NOMO-1 (cell line): ENCODE measurements around the gene RNF144B.
"Not testable (repeated sequence)": the region's sequence is repeated elsewhere in the genome, so short reads cannot be mapped to it uniquely, and the experiment has no call there.

Experiments
- DNase-seq, 2 experiments: peaks; one replicate each; lab custom pipeline; 2025; ENCODE audit not compliant: unreplicated experiment in 2 of 2; lab: John Stamatoyannopoulos, UW

Gene RNF144B

DNA sequence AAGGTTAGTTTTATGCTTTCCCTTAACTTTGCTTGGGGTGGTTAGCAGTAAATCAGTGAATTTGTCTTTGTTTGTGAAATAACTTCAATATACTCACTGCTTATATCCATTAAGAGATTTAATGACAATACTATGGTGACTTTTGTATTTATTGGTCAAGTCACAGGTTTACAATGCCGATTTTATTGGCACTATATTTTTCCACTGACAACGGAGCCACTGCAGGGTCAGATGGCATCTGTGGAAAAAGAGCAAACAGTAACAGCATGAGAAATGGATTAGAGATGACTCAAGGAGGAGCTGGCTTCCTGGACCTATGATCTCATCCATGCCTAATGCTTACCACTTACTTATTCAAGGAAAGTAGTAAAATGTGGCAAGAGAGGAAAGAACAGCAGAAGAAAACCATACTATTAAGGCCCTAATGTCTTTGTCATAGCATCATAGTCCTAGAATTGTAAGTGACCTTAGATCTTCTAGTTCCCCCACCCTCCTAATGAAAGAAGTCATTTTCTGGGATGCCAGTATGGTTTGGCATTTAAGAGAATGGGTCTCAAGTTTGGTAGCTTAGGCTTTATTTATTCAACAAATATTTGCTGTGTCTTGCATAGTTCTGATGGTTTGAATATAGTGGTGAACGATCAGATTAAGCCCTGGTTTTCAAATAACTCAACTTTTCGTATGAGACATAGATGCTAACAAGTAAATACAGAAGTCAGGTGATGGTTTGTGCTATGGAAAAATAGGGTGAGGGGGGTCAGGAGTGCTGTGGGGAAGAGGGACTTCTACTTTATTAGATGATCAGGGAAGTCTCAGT, 18.5 kb downstream of the RNF144B start:
- no peak for DNase-seq

DNA sequence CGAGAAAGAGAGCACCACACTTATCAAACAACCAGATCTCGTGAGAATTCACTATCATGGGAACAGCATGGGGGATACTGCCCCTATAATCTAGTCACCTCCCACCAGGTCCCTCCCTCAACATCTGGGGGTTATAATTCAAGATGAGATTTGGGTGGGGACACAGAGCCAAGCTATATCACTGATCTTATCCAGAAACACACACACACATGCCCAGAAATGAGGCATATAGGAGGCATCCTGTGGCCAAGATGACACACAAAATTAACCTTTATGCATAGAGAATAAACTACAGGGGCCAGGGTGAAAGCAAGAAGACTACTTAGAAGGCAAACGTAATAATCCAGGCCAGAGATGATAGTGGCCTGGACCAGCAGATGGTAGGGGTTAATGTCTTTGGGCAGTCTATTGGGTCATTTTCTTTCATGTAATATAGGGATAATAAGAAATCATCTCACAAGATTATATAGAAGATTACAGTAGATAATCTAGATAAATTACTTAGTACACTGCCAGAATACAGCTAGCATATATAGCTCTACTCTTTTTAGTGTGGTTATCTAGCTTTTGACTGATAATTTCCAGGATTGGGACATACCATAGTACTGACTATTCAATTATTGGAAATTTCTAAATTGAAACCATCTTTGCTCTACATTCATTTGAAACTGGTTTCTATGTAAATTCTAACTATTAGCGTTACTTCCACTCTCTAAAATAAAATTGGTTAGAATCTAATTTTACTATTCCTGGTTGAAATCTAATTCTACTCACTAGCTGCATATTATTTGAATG, 20.0 kb downstream of the RNF144B start:
- no peak for DNase-seq

DNA sequence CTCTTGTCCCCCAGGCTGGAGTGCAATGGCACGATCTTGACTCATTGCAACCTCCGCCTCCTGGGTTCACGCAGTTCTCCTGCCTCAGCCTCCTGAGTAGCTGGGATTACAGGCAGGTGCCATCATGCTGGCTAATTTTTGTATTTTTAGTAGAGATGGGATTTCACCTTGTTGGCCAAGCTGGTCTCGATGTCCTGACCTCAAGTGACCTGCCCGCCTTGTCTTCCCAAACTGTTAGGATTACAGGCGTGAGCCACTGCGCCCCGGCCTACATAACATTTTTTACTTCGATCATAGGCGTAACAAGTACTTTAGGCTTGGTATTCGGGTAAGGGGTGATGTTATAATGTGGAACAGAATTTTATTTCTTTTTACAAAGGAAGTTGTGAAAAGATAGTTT, 22.5 kb downstream of the RNF144B start:
- DNase-seq = not testable (repeated sequence)

DNA sequence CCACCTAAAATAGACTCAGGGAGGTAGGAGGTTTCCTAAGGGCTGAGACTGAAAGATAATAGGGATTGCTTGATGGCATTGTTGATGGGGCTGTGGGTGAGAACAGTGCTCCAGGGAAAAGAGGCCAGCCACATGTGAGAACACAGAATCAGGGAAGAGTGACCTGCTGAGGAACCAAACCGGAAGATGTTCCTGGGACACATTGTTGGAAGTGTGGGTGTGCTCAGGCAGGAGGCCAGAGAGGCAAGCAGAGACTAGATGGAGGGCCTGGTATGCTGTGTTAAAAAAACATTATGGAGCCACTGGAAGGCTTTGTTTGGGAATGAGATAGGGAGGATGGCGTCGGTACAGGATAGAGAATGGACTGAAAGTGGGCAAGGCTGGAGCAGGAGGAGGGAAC, 23.3 kb downstream of the RNF144B start:
- DNase-seq = no peak

DNA sequence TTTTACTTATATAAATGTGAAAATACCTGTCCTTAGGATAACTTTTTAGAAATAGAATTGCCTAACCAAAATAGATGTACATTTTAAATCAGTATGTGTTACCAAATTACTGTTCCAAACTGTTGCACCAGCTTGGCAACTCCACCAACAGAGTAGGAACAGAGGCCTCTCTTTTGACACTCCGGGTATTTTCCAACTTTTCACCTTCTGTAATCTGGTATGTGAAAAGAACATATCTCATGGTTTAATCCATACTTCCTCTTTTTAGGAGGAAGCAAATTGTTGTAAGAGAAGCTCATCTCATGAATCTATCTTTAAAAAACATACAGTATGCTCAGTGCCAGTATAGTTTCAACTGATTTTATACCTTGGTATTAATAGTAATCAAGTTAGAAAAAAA, 24.9 kb downstream of the RNF144B start:
- DNase-seq = peak; percentile 24 to 76

DNA sequence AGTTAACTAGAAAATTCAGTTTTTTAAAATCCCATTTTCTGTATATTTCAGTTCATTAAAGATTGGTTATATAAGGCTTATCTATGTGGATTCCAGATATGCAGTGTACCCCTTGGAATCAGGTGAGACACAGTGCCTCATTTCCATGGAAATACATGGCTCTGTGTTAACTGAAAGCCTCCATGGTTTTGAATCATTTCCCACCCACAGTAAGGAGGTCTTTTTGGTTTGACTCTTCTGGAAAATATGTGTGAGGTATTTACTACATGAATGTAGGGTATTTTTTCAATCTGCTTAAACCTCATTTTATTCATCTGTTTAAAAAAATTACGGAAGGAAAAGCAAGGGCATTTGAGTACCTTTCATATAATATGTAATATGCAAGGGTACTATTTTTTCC, 25.5 kb downstream of the RNF144B start:
- no peak for DNase-seq

DNA sequence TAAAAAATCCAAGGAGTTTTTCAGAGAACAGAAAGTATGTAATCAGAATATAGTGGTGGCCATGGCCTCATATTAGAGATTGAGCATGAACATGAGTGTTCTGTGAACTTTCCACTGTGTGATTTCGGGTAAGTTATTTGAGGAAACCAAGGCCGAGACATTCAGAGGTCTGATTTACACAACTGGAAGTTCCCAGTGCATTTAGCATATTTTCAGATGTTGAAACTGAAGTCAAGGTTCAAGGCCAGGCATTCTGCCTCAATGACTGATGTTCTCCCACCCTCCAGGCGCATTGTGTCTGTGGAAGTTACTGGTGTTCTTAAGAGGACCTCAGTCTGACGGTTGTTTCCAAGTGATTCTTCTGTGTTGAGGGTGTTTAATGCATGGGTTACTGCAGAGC, 26.2 kb downstream of the RNF144B start:
- no peak for DNase-seq

DNA sequence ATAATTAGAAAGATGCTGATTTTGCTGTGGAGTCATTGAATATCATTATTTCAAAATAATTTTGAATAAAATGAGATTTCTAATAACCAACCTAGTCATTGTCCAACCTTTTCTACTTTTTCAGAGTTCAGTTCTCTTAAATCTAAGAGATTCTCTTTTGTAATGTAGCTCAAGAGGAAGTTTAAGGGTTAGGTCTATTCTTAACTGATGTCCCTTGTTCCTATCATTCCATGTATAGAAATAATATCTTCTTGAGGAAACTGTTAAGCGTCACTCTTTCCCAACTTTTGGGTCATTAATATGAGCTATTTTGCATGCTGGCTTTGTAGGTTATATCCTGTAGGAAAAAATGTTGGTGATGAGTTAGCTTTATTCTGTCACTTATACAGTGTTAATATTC, 27.0 kb downstream of the RNF144B start:
- DNase-seq = no peak

DNA sequence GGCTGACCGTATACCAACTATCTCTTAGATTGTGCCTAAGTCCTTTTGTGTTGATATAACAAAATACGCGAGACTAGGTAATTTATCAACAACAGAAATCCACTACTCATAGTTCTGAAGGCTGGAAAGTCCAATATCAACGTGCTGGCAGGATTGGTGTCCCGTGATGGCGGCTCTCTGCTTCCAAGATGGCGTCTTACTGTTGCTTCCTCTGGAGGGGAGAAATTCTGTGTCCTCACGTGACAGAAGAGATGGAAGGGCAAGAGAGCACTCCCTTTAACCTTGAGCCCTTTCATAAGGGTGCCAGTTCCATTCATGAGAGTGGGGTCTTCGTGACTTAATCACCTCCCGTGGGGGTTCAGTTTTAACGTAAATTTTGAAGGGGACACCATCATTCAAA, 28.1 kb downstream of the RNF144B start:
- DNase-seq = no peak

DNA sequence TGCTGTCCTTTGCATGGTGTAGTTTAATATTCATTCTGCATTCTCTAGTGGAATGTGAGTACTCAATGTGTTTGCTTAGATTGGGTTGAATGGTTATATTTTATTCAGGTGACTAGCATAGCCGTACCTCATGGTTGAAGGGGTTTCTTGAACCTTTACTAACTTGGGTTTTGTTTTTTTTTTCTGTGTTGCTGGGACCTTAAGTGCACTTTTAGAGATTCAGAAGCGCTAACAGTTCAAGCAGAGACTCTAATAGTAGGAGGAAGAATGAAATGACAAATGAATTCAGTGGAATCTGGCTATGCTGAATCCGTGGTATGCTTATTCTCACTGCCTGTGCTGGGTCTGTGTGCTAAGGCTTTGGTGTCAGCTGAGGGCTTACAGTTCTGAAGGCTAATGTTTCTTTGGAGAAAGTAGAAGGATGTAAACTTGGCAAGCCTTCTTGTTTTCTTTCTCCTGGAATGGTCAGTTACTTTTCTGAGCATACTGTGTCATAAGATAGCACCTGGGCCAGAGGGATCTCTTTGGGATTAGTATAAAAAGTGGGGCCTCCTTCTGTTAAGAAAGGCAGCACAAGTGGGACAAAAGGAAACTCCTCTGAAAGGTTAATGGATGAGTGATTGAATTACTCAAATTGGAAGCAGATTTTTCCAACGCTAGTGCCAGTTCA, 28.7 kb downstream of the RNF144B start:
- no peak for DNase-seq

DNA sequence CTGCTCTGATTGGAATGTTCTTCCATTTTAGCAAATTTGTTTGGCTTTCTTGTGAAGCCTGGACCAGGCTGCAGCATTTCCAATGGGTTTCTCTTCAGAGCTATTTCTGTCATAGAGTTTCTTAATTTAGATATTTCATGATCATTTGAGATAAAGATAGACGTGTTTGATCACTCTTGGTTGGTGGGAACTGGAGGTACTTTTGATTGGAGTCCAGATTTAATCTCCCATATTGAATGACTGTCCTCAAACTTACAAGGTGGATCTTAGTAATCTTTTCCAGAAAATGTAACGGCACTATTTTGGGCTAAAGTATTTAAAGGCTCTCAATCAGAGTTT, 29.2 kb downstream of the RNF144B start:
- DNase-seq = no peak

DNA sequence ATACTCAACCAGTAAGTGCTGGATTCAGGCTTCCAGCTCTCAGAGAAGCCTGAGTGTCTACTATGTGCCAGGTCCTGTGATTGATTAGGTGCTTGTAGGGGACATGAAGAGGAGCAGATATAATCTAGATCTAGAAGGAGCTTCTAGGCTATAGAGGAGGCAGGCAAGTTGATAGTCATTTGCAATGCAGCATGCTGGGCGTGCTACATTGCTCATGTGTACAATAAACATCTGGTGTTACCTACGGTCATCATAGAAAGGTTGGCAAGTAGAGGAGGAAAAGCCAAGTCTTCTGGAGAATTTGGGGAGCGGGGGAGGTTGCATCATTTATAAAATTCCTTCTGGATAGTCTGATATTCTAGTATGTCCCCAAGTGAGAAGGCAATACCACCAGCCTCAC, 33.2 kb downstream of the RNF144B start:
- DNase-seq = no peak

DNA sequence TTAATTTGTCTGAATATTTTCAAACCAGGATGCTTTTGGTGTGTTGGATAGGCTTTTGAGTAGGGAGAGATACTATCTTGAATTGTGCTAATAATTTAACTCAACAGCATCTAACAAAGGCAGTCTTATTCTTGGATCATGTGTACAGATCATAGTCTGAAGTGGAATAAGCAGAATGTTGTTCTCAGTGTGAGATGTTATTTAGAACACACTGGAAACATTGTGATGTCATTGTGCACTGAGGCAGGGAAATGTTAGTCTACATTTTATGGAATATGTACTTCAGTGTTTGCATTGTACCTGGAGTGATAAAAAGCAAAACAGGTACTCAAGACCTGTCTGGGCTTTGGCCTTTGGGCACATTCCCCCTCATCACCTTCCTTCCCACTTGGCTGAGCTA, 35.0 kb downstream of the RNF144B start:
- no peak for DNase-seq

DNA sequence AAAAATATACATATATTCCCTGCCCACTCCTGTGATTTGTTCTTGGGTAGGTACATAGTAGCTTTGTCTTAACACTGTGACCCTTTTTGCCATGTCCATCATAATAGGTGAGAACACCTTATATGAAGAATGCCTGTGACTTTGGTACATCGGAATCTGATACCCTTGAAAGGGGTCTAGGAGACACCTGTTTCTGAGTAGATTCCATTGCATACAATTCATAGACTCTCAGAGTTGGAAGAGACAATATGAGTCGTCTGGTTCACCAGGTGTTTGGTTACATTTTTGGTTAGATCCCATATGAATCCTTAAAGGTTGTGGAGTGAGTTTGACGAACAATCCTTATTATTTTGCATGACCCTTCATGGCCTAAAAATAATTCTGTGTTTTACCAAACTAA, 36.3 kb downstream of the RNF144B start:
- no peak for DNase-seq

DNA sequence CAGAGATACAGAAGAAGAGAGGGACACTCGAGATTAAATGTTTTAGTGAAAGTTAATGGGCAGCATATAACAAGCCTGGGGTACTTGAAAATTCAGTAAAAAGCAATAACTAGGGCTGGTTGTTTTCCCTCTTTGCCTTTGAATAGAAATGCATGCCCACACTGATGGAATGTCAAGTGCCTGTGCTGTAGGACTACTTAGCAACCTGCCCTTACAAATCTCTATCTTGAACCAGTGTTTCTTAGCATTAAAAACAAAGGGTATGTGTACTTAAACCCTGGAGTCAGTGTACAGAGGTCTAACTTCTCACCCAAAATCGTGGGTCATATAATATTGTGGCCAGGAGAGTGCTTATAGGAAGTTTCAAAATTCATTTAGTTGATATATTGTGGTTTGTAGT, 37.1 kb downstream of the RNF144B start:
- DNase-seq = no peak

DNA sequence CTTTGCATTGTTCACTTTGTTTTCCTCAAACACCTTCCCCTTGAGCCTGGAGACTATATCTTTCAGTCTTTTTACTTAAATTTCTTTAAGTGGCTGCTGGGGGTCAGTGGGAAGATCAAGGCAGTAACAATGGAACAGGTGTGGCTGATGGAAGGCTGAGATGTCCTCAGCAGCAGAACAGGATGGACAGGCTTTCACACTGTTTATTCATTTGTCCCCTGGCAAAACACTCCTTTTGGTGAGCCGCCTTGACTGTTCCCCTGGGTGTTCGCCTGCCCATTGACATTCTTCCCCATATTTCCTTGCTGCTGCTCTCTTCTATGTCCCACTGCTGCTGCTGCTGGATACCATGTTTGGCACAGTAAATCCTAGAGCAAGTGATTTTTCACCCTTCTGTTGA, 38.1 kb downstream of the RNF144B start:
- no peak for DNase-seq

DNA sequence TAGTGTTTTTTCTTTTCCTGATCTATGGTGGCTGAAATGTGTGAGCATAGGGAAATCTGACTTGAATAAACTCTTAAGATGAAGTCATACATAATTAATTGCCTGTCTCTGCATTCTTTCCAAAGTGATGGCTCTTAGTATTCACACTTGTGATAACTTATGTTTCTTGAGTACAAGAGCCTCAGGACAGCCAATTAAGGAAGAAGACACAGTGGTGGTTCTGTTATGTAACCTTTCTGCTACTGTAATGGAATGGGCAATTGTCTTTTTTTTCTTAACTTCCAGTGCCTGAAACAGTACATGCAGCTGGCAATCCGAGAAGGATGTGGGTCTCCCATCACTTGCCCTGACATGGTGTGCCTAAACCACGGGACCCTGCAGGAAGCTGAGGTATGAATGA, 40.1 kb downstream of the RNF144B start:
- no peak for DNase-seq

DNA sequence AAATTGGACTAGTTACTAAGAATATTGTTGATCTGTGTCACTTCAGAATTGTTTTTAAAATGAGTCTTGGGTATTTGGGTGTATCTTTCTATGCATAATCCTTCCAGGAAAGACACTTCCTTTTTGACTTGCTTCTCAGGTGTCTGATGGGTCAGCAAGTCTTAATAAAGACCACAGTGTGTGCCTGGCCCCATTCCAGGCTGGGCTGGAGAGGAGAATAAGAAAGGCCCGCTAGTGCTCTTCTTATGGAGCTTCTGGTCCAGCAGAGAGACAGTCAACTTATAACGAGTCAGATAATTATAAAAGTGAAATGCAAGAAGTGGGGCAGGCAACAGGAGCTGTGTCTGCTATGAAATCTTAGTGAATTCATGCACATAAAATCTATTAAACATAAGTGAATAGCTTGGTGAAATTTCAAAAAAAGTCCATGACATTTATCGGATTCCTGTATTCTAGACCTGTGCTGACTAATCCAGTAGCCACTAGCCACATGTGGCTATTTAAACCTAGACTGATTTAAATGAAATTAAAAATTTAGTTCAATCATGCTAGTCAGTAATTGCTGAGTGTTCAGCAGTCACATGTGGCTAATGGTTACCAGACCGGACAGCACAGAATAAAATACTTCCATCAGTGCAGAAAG, 42.6 kb downstream of the RNF144B start:
- no peak for DNase-seq

DNA sequence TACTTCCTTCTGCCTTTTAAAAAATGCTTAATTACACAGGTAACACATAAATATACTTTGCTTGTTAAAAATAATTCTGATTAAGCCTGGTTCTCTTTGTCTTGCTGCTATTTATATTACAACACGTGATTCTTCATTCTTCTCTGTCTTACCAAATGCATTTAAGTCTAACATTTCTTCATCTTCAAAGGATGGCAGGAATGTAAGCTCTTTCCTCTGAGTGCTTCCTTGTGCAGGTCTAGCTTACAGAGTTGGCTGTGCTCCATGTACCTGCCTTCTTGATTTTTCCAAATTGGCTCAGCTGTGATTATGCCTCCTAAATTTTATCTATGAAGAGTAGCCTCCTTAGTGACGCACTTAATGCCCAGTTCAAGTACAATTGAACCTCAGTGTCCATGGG, 44.4 kb downstream of the RNF144B start:
- DNase-seq = no peak

DNA sequence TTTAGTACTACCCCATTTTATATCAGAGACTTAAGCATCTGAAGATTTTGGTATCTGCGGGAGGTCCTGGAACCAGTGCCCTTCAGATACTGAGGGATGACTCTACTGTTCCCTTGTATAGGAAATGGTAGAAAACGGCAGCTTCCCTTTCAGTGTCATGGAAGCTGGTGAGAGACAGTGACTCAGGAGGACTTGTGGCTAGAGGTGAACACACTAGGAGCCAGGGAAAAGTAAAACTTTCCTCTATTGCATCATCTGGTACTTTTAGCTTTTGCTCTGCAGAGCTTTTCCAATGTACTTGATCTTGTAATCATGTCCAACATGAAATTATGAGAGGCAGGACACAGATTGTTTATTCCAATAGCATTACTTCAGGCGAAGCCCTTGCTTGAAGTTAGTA, 45.0 kb downstream of the RNF144B start:
- DNase-seq = no peak

DNA sequence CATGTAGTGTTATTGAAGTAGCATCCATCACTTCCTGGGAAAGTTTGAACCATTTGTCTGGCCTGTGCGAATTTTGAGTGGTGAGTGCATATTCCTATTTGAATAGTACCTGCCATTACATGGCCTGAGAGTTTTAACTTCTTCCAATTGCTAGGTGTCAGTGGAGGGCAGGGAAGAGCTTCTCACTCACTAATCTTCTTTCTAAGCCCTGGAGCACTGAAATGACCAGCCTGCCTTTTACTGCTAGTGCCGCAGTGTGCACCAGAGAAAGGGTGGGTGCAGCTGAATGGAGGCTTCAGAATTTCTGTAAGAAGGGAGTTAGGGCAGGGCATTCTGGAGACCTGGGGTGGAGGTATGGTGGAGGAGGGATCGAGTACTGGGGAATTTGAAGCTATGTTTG, 45.5 kb downstream of the RNF144B start:
- DNase-seq = no peak
